ENCODE measurements around the gene ASPHD1.
"Not testable (repeated sequence)": the region's sequence is repeated elsewhere in the genome, so short reads cannot be mapped to it uniquely, and the experiment has no call there.

Gene ASPHD1

GRCh38 chr16:29900102-29900887 lies at the start of gene ASPHD1:
Gene ASPHD1, plus strand, starts transcription at chr16:29900488. Its CDS starts 484 bp downstream, at chr16:29900972.
- FAIRE-seq: no peak
- peak; percentile 67 for DNase-seq (ENCODE audit: extremely low spot score, insufficient read length, low read depth)

GRCh38 chr16:29850998-29851397 lies 49.3 kb upstream of the ASPHD1 start:
- DNase-seq (ENCODE audit: extremely low spot score, insufficient read length, low read depth): no peak
- no peak for FAIRE-seq

GRCh38 chr16:29852654-29853053 lies 47.6 kb upstream of the ASPHD1 start:
- no peak for FAIRE-seq

GRCh38 chr16:29854520-29855100 lies 45.7 kb upstream of the ASPHD1 start:
- no peak for DNase-seq (ENCODE audit: extremely low spot score, insufficient read length, low read depth)
- FAIRE-seq: no peak

More at GRCh38 chr16:29852654-29853053, 47.6 kb upstream of the ASPHD1 start:
- DNase-seq (ENCODE audit: extremely low spot score, insufficient read length, low read depth): no peak

- FAIRE-seq (no peak), DNase-seq (ENCODE audit: extremely low spot score, insufficient read length, low read depth) (no peak)
These were observed 43.0 kb upstream of the ASPHD1 start for GRCh38 chr16:29857133-29857760.

GRCh38 chr16:29858149-29858849 lies 42.0 kb upstream of the ASPHD1 start:
- DNase-seq (ENCODE audit: extremely low spot score, insufficient read length, low read depth): no peak
- FAIRE-seq: no peak

- DNase-seq (ENCODE audit: extremely low spot score, insufficient read length, low read depth): no peak
- no peak for FAIRE-seq
These were observed 41.3 kb upstream of the ASPHD1 start for GRCh38 chr16:29858974-29859373.

- no peak for FAIRE-seq
- DNase-seq (ENCODE audit: extremely low spot score, insufficient read length, low read depth): no peak
These were observed 40.1 kb upstream of the ASPHD1 start for GRCh38 chr16:29860218-29860617.

GRCh38 chr16:29862383-29862883 lies 37.9 kb upstream of the ASPHD1 start:
- DNase-seq (ENCODE audit: extremely low spot score, insufficient read length, low read depth) (no peak), FAIRE-seq (no peak)

GRCh38 chr16:29862884-29863668 lies 37.2 kb upstream of the ASPHD1 start, which contains the start of gene CDIPT:
Gene CDIPT, minus strand, starts transcription at chr16:29863226. Its CDS starts 369 bp downstream, at chr16:29862857.
- peak; percentile 97 for FAIRE-seq

GRCh38 chr16:29863669-29863984 lies 36.7 kb upstream of the ASPHD1 start:
- no peak for FAIRE-seq

More at GRCh38 chr16:29862884-29863668, 37.2 kb upstream of the ASPHD1 start, which contains the start of gene CDIPT:
- DNase-seq (ENCODE audit: extremely low spot score, insufficient read length, low read depth): peak; percentile 90

GRCh38 chr16:29864205-29864604 lies 36.1 kb upstream of the ASPHD1 start:
- DNase-seq (ENCODE audit: extremely low spot score, insufficient read length, low read depth): no peak
- FAIRE-seq: no peak

More at GRCh38 chr16:29863669-29863984, 36.7 kb upstream of the ASPHD1 start:
- no peak for DNase-seq (ENCODE audit: extremely low spot score, insufficient read length, low read depth)

GRCh38 chr16:29868396-29869009 lies 31.8 kb upstream of the ASPHD1 start:
- FAIRE-seq (no peak), DNase-seq (ENCODE audit: extremely low spot score, insufficient read length, low read depth) (no peak)

GRCh38 chr16:29869067-29869466 lies 31.2 kb upstream of the ASPHD1 start:
- not testable (repeated sequence) for DNase-seq (ENCODE audit: extremely low spot score, insufficient read length, low read depth)

GRCh38 chr16:29871822-29872546 lies 28.3 kb upstream of the ASPHD1 start:
- DNase-seq (ENCODE audit: extremely low spot score, insufficient read length, low read depth): no peak
- no peak for FAIRE-seq

More at GRCh38 chr16:29869067-29869466, 31.2 kb upstream of the ASPHD1 start:
- not testable (repeated sequence) for FAIRE-seq

GRCh38 chr16:29873319-29873718 lies 27.0 kb upstream of the ASPHD1 start:
- FAIRE-seq: no peak

GRCh38 chr16:29875206-29875605 lies 25.1 kb upstream of the ASPHD1 start:
- DNase-seq (ENCODE audit: extremely low spot score, insufficient read length, low read depth) (no peak), FAIRE-seq (no peak)

More at GRCh38 chr16:29873319-29873718, 27.0 kb upstream of the ASPHD1 start:
- DNase-seq (ENCODE audit: extremely low spot score, insufficient read length, low read depth): no peak

- no peak for DNase-seq (ENCODE audit: extremely low spot score, insufficient read length, low read depth)
These were observed 24.1 kb upstream of the ASPHD1 start for GRCh38 chr16:29876217-29876593.

More at GRCh38 chr16:29876217-29876593, 24.1 kb upstream of the ASPHD1 start:
- no peak for FAIRE-seq

Measured in GM18507 (cell line).